HEK293T (cell line): Measurements from ENCODE around the gene KIF5B.

Source experiments
- BHLHE40 ChIP-seq: fragments of 450-650 bp; IDR thresholded peaks from 2 replicates; pipeline ENCODE4 v1.6.1; 2016; ENCODE audit warnings: mild to moderate bottlenecking, moderate library complexity, borderline replicate concordance
- FOXA1 ChIP-seq: fragments of 450-650 bp; IDR thresholded peaks from 2 replicates; pipeline ENCODE4 v1.6.1; 2016; ENCODE audit warnings: mild to moderate bottlenecking
- LEF1 ChIP-seq: fragments of 450-650 bp; IDR thresholded peaks from 2 replicates; pipeline ENCODE4 v1.6.1; 2017; ENCODE audit warnings: mild to moderate bottlenecking, borderline replicate concordance
- NFRKB ChIP-seq: fragments of 450-650 bp; IDR thresholded peaks from 2 replicates; pipeline ENCODE4 v1.6.1; 2016; ENCODE audit warnings: mild to moderate bottlenecking, moderate library complexity
- SP1 ChIP-seq: fragments of 450-650 bp; IDR thresholded peaks from 2 replicates; pipeline ENCODE4 v1.6.1; 2017
- SUZ12 ChIP-seq: fragments of 450-650 bp; IDR thresholded peaks from 2 replicates; pipeline ENCODE4 v1.6.1; 2016; ENCODE audit warnings: mild to moderate bottlenecking
- TARDBP ChIP-seq: fragments of 450-650 bp; IDR thresholded peaks from 2 replicates; pipeline ENCODE4 v1.6.1; 2016

GRCh38 chr10:31977440-31978155 lies 78.6 kb downstream of the KIF5B start:
- TF ChIP-seq NFRKB, result no peak
- TF ChIP-seq TARDBP, result no peak
- TF ChIP-seq FOXA1, result no peak
- TF ChIP-seq LEF1, result no peak
- TF ChIP-seq BHLHE40, result no peak
- no peak for TF ChIP-seq SP1
- TF ChIP-seq SUZ12, result no peak
